Glomerular visceral epithelial cell (primary cell): ENCODE results near the gene LYPLA2.
A peak's percentile ranks its signal among the peaks of the same experiment; 100 is the strongest.
"Not testable (repeated sequence)": the region's sequence is repeated elsewhere in the genome, so short reads cannot be mapped to it uniquely, and the experiment has no call there.

Source experiments
- DNase-seq: peaks from one replicate; pipeline ENCODE4 v3.0.0-alpha.2; 2016; ENCODE audit errors: extremely low spot score

The LYPLA2 gene

DNA sequence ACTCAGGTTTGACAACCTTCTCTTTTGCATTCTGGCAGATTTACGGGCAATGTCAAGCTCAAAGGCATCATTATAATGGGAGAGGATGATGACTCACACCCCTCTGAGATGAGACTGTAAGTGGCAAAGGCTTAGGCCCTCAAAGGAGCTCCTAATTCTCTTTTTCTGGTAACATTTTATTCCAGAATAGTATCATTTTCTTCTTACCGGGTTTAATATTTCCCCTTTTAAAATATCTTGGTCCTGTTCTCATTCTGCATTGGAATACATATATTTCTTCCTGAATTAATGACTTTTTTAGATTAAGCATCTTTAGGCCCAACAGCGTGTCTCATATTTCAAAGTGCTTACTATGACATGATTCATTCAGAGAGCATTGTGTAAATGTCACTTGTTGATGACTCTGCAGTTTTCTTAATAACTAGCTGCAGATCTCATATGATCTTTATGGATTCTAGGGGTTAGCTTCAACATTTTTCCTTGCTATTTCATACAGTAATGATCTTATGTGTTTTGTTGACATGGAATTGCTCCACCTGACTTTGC lies 11.0 kb upstream of the LYPLA2 start:
- peak; percentile 22 for DNase-seq

DNA sequence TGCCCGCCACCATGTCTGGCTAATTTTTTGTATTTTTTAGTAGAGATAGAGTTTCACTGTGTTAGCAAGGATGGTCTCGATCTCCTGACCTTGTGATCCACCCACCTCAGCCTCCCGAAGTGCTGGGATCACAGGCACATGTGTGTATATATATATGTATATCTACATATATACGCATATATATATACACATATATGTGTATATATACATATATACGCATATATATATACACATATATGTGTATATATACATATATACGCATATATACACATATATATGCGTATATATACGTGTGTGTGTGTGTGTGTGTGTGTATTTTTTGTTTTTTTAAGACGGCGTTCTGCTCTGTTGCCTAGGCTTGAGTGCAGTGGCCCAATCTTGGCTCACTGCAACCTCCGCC lies 7.8 kb upstream of the LYPLA2 start:
- not testable (repeated sequence) for DNase-seq

GRCh38 chr1:23784846-23785245 lies 6.1 kb upstream of the LYPLA2 start:
- no peak for DNase-seq

- DNase-seq: no peak
Observed at GRCh38 chr1:23787701-23788100, 3.2 kb upstream of the LYPLA2 start.

DNA sequence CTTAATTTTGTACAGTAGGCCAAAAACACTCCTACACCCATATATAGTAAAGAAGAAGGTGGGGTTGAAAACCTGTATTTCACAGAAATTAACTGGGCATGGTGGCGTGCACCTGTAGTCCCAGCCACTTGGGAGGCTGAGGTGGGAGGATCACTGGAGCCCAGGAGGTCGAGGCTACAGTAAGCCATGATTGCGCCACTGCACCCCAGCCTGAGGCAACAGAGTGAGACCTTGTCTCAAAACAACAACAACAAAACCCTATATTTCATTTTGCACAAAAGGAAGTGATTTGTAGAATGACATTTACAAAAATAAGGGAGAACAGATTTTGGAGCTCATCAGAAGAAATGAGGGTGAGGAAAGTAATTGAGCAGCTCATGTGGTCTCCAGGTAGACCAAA lies 2.2 kb upstream of the LYPLA2 start:
- DNase-seq: no peak

GRCh38 chr1:23791516-23792047 lies 637 bp downstream of the LYPLA2 start:
- peak; percentile 47 for DNase-seq

DNA sequence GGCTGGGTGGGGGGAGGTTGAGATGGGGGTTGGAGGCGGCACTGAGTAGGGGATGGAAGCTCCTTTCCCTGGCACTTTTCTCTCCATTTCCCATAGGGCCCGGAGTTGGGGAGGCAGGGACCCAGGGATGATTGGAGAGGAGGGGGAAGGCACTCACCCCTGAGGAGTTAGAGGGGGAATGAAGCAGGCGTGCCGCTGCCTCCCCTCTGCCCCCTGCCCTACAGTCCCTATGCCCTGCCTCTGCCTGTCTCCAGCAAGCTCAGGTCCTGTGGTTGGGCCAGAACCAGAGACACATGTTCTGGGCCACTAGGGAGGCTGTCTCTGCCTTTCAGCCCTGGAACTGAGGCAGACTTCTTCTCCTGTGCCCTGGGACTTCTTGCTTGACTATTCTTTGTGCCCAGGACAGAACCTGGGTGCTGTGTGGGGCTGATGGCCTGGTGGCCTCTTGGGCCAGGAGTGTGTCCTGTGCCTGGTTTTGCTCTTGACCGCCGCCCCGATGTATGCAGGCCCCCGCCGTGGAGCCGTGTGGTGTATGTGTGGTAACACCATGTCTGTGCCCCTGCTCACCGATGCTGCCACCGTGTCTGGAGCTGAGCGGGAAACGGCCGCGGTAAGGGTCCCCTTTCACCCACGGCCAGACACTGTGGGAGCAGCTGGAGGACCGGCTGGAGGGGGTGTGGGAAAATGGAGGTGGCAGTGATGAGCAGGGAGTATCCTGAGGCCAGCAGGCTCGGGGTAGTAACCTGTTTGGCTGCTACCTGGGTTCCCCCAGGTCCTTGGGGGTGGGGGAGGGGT lies 1.4 kb downstream of the LYPLA2 start:
- no peak for DNase-seq

GRCh38 chr1:23793018-23793781 lies 2.3 kb downstream of the LYPLA2 start:
- peak; percentile 74 for DNase-seq

GRCh38 chr1:23793861-23794731 lies 3.2 kb downstream of the LYPLA2 start:
- no peak for DNase-seq

DNA sequence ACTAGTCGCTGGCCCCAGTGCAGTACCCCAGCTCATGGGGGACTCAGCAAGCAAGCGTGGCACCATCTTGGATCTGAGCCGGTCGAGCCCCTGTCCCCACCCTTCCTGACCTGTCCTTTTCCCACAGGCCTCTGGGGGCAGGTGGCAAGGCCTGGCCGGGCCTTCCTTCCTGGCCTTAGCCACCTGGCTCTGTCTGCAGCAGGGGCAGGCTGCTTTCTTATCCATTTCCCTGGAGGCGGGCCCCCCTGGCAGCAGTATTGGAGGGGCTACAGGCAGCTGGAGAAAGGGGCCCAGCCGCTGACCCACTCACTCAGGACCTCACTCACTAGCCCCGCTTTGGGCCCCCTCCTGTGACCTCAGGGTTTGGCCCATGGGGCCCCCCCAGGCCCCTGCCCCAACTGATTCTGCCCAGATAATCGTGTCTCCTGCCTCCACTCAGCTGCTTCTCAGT lies 3.8 kb downstream of the LYPLA2 start:
- DNase-seq: not testable (repeated sequence)

DNA sequence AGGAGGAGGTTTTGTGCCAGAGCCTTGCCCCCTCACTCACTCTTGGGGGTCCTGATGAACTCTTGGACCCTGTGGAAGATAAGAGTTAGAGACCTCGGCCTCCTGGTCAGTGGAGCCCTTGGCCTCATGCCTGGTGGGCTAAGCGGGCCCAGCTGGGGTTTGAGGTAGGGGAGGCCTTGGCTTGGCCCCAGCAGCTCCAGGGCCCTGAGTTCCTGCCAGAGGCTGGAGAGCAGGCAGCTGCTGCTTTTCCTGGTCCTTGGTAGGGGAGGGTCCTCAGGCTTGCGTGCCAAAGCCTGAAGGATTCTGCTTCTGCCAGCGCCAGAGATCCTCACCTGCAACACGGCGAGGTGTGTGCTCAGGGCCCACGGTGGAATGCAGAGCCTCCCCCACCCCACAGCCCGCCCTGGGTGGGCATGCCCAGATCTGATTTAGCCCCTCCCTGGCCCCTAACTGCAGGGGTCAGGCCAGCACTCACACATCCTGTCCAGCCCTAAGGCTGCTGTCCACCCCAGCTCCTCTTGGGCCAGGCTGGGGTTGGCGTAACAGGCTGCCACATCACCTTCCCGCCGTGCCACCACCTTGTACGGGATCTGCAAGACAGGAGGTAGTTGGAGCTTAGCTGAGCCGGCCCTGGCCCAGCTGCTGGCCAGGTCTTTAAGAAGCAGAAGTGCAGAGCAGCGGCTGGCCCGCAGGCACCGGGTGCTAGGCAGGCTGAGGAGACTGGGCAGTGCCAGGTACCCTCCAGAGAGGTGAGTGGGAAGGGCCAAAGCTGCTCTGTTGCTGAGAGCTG lies 4.9 kb downstream of the LYPLA2 start:
- DNase-seq: no peak

- no peak for DNase-seq
Observed at GRCh38 chr1:23796466-23797271, 5.7 kb downstream of the LYPLA2 start.

DNA sequence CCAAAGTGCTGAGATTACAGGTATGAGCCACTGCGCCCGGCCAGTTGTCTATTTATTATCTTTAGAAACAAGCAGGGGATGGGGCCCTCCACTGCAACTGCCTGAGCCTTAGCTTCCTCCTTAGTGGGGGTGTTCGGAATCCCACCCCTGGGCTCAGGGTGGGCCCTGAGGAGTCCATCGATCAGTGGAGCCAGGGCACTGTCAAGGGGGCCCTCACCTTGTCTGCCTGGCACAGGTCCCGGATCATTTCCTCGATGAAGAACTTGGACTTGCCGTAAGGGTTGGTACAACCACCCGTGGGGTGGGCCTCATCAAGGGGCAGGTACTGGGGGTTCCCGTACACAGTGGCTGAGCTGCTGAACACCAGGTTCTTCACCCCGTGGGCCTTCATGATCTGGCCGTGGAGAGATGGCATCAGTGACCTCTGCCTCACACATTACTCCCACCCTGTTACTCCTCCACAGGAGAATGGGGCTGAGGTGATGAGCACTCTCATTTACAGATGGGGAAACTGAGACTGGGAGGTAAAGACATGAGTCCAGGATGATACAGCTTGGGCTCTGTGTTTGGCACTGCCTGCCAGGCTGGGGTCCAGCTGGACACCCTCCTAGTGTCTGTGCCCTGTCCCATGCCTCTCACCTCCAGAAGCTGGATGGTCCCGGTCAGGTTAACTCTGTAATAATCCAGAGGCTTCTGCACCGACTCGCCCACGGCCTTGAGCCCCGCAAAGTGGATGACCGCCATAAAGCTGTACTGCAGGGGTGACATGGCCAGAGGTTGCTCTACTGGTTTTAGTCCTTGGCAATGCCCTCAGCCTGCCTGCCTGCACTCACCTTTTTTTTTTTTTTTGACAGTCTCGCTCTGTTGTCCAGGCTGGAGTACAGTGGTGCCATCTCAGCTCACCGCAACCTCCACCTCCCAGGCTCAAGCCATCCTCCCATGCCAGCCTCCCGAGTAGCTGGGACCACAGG lies 6.8 kb downstream of the LYPLA2 start:
- DNase-seq: no peak

DNA sequence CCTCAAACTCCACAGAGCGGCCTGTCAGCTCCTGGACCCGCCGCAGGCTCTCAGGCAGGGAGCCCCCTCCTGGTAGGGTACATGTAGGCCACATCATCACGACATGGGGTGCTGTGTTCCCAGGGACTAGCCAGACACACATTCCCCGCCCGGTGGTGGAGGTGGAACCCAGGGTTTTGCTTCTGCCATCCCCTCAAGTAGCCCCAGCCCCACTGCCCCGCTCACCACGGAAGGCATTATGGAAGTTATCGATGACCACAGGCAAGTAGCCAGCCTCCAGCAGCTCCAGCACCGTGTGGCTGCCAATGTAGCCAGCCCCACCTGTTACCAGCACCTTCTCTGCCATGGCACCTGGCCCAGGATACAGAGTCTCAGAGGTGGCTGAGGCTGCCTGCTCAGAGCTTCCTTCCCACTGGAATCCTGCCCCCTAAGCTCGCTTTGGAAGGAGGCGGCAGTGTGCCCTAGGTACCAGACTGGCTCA lies 7.8 kb downstream of the LYPLA2 start:
- no peak for DNase-seq

- no peak for DNase-seq
Observed at GRCh38 chr1:23799255-23799569, 8.3 kb downstream of the LYPLA2 start.

DNA sequence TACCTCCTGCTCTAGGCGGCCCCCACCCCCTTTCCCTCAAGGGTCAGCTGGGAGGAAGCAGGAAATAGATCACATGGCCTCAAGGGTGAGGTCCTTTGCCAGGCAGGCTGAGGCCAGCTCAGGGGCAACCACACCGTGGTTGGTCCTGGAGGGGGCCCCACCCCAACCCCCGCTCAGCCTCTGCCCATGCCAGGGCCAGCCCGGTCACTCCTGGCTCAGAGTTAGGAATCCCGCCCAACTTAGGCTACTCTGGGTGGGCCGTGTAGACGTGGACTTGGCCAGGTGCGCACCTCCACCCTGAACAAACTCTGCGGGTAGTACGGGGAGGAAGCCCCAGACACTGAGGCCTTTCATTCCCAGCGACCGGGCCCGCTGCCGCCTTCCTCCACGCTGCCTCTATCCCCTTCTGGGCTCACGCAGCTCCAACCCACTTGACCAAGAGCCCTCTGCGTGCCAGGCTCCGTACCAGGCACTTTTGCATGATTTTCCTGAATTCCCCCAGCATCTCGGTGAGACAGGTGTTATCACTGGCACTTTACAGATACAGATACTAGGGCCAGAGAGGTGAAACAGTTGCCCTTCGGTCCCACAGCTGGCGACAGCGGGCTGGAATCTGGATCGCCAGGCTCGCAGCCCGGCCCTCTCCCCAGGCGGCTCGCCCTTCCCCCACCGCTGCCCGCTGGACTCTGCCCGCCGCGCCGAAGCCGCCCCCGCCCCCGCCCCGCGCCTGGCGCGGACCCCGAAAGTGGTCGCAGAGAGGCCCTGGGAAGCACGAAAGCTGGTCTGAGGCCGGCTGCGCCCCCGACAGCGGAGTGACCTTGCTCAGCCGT lies 8.8 kb downstream of the LYPLA2 start:
- peak; percentile 96 for DNase-seq

- DNase-seq: peak; percentile 97
Observed at GRCh38 chr1:23800400-23801337, 9.7 kb downstream of the LYPLA2 start, which contains the start of gene GALE. Gene GALE (minus strand): TSS chr1:23800754. CDS start chr1:23799007, 1,747 bp downstream.
